Myocyte (in vitro differentiated cells): ENCODE measurements around the gene CNTNAP2. TPM values are rescaled to one million over a fixed set of nuclear protein-coding genes. Genes with fewer than 3 reads are reported as not detected.

ENCODE experiments used
- DNase-seq: peaks from one replicate; pipeline ENCODE4 v3.0.0-alpha.2; 2012; ENCODE audit warnings: low read depth
- total RNA-seq: library from RNA; depleted of rRNA; stranded (reverse); fragments of >200 nt; gene quantifications from 2 replicates; pipeline ENCODE4 v1.2.3, GENCODE V29; 2014

CNTNAP2 gene
- total RNA-seq, 1 donor from 2014 or later, result not detected

- DNase-seq, result peak; percentile 10
These were observed 1191.9 kb downstream of the CNTNAP2 start for GRCh38 chr7:147308539-147308938.

- peak; percentile 3 for DNase-seq
These were observed 1194.7 kb downstream of the CNTNAP2 start for GRCh38 chr7:147311336-147311735.

- DNase-seq, result no peak
These were observed 1204.9 kb downstream of the CNTNAP2 start for GRCh38 chr7:147321504-147321903.

- no peak for DNase-seq
These were observed 1216.4 kb downstream of the CNTNAP2 start for GRCh38 chr7:147332988-147333387.

- peak; percentile 26 for DNase-seq
These were observed 1246.5 kb downstream of the CNTNAP2 start for GRCh38 chr7:147363101-147363500.

- no peak for DNase-seq
These were observed 1259.6 kb downstream of the CNTNAP2 start for GRCh38 chr7:147376192-147376591.

- DNase-seq, result peak; percentile 62
These were observed 1264.3 kb downstream of the CNTNAP2 start for GRCh38 chr7:147380926-147381325.

- DNase-seq, result no peak
These were observed 1277.7 kb downstream of the CNTNAP2 start for GRCh38 chr7:147394329-147394728.

GRCh38 chr7:147400221-147400689 lies 1283.7 kb downstream of the CNTNAP2 start:
- DNase-seq, result peak; percentile 72

GRCh38 chr7:147400925-147401324 lies 1284.3 kb downstream of the CNTNAP2 start:
- peak; percentile 22 for DNase-seq

GRCh38 chr7:147405621-147406020 lies 1289.0 kb downstream of the CNTNAP2 start:
- no peak for DNase-seq

GRCh38 chr7:147406521-147407135 lies 1290.0 kb downstream of the CNTNAP2 start:
- DNase-seq, result peak; percentile 29

- DNase-seq, result peak; percentile 18
These were observed 1294.5 kb downstream of the CNTNAP2 start for GRCh38 chr7:147411096-147411495.

GRCh38 chr7:147412109-147412508 lies 1295.5 kb downstream of the CNTNAP2 start:
- no peak for DNase-seq

GRCh38 chr7:147412782-147413556 lies 1296.4 kb downstream of the CNTNAP2 start:
- peak; percentile 71 for DNase-seq

GRCh38 chr7:147413557-147413870 lies 1296.9 kb downstream of the CNTNAP2 start:
- no peak for DNase-seq

- DNase-seq, result no peak
These were observed 1299.4 kb downstream of the CNTNAP2 start for GRCh38 chr7:147415991-147416390.

GRCh38 chr7:147418966-147419365 lies 1302.4 kb downstream of the CNTNAP2 start:
- peak; percentile 36 for DNase-seq

- DNase-seq, result no peak
These were observed 1307.3 kb downstream of the CNTNAP2 start for GRCh38 chr7:147423875-147424274.

GRCh38 chr7:147428075-147428474 lies 1311.5 kb downstream of the CNTNAP2 start:
- no peak for DNase-seq

GRCh38 chr7:147429961-147430360 lies 1313.4 kb downstream of the CNTNAP2 start:
- DNase-seq, result no peak

- DNase-seq, result peak; percentile 66
These were observed 1315.5 kb downstream of the CNTNAP2 start for GRCh38 chr7:147432079-147432478.

- DNase-seq, result no peak
These were observed 1316.0 kb downstream of the CNTNAP2 start for GRCh38 chr7:147432576-147432975.
